ENCODE measurements around the gene TP73.
"Not testable (repeated sequence)": the region's sequence is repeated elsewhere in the genome, so short reads cannot be mapped to it uniquely, and the experiment has no call there.

TP73 gene

DNA sequence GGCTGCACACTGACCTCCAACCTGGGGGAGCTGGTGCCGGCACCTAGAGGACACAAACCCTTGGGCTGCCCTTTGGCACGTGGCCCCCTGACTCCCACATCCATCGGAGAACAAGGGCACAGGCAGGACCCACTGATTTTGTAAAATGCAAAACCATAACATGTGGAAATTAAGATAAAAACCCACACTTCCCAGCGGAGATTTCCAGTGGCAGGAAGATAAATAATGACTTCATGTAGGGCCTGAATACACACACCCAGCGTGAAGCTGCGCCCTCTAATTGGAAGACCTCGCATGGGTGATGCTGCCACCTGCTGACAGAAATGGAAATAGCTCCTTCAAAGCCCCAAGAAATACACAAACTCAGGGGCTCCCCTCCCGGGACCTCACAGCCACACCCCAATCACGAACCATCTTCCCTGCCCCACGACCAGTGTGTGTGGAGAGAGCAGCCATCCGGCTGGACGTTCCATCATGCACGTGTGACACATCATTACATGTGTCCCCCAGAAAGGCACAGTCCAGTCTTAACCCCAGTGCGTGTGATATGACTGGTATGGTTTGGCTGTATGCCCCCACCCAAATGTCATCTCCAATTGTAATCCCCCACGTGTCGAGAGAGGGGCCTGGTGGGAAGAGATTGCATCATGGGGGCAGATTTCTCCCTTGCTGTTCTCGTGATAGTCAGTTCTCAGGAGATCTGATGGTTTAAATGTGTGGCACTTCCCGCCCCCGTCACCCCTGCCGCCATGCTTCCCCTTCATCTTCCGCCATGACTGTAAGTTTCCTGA, 33.2 kb upstream of the TP73 start:
- DNase-seq, result peak; percentile 68

DNA sequence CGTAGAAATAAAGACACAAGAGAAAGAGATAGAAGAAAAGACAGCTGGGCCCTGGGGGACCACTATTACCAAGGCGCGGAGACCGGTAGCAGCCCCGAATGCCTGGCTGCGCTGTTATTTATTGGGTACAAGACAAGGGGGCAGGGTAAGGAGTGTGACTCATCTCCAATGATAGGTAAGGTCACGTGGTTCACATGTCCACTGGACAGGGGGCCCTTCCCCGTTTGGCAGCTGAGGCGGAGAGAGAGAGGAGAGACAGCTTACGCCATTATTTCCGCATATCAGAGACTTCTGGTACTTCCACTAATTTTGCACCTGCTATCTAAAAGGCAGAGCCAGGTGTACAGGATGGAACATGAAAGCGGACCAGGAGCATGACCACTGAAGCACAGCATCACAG, 31.6 kb upstream of the TP73 start:
- no peak for DNase-seq

DNA sequence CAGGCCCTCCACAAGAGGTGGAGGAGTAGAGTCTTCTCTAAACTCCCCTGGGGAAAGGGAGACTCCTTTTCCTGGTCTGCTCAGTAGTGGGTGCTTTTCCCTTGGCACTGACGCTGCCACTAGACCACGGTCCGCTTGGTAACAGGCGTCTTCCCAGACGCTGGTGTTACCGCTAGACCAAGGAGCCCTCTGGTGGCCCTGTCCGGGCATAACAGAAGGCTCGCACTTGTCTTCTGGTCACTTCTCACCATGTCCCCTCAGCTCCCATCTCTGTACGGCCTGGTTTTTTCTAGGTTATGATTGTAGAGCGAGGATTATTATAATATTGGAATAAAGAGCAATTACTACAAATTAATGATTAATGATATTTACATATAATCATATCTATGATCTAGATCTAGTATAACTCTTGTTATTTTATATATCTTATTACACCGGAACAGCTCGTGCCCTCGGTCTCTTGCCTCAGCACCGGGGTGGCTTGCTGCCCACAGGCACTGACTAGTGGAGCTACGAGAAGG, 31.1 kb upstream of the TP73 start:
- DNase-seq, result not testable (repeated sequence)

DNA sequence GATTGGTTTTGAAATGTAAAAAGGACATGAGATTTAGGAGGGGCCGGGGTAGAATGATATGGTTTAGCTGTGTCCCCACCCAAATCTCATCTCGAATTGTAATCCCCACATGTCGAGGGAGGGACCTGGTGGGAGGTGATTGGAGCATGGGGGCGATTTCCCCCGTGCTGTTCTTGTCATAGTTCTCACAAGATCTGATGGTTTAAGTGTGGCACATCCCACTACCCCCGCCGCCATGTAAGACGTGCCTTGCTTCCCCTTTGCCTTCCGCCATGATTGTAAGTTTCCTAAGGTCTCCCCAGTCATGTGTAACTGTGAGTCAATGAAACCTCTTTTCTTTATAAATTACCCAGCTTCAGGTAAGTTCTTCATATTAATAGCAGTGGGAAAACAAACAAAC, 30.2 kb upstream of the TP73 start:
- not testable (repeated sequence) for DNase-seq

DNA sequence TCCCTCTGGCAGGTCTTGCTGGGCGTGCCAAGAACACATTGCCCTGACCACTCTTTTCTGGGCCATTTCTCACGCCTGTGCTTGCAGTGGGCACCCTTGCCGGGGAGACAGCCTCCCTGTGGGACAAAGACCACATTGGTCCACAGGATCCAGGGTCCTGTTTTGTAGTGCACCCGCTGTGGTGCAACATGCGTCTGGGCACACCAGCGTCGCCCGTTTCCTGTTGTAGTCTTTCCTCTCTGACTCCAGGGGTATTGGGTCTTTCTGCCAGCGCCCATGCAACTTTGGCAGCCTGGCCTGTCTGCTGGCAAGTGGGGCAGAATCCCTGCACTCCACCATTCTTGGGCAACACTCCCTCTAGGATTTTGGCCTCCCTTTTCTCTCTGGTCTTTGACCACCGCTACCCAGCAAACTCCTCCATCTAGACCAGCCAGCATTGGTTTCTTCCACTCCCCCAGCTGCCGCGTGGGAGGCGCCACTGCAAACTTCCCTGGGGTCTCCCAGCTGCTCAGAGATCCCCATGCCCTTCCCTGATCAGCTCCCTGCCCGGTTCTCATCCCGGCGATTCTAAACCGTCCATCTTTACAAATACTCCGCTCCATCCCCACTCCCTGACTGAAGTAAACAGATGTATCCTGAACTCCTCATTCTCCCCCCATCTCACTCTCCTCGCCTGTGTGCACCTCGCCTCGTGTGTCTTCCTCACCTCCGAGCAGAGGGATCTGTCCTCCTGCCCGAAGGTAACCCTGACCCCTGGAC, 28.7 kb upstream of the TP73 start:
- DNase-seq, result no peak

DNA sequence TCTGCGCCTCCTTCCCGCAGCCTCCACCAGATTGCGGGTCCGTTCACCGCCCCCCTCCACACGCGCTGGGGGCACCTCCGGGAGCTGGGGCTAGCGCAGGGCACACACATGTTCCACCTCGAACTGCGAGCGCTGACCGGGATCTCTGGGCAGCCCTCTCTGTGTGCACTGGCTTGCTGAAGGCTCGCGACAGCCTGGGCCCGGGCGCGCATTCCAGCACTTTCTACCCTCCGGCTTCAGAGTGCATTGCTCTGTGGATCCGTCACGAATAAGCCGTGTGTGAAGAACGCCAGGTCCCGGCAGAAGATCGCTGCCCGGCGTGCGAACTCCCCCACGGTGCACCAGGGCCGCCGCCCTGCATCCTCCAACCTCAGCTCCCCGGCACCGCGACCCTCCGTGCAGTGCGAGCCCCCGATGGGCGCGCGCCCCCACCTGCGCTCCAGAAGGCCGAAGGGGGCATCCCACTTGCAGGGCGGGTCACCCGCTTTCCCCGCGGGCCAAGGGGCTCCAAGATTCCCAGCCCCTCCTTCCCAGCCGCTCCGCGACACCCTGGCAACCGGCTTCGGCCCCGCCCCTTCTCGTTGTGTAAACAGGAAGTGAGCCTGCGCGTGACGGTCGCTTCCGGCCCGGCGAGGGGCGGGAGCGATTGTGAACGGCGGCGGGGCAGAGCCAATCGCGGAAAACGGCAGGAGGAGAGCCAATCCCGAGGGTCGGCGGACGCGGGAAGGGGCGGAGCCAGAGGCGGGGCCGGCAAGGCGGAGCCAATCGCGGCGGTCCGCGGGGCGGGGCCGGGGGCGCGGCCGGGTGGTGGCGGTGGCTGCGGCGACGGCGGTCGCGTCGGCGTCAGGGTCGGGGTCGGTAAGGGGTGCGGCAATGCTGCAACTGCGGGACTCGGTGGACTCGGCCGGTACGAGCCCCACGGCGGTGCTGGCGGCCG, 27.8 kb upstream of the TP73 start, which contains the start of gene TPRG1L:
Gene TPRG1L, plus strand, starts transcription at position 816 of the 937 bp plus-strand sequence. Its CDS starts 58 bp downstream, at position 874.
- DNase-seq, result peak; percentile 99

DNA sequence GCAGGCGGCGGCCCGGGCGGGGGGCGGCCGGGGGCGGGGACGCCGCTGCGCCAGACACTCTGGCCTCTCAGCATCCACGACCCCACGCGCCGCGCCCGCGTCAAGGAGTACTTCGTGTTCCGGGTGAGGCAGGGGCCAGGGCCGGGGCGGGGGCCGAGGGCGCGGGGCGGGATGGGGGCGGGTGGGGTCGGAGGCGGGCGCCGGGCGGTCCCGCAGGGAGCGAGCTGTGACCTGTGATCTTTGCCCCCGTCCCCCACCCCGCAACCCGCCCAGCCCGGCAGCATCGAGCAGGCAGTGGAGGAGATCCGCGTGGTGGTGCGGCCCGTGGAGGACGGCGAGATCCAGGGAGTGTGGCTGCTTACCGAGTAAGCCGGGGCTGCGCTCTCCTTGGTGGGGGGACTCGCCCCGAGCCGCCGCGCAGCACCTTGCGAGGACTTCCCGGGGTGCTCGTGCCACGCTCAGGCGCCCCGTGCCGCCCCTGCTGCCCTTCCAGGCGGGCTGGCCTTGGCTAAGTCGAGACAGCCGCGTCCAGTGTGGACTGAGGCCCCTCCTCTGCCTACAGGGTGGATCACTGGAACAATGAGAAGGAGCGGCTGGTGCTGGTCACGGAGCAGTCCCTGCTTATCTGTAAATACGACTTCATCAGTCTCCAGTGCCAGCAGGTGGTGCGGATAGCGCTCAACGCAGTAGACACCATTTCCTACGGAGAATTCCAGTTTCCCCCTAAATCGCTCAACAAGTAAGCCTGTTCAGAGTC, 27.0 kb upstream of the TP73 start:
- DNase-seq, result no peak

DNA sequence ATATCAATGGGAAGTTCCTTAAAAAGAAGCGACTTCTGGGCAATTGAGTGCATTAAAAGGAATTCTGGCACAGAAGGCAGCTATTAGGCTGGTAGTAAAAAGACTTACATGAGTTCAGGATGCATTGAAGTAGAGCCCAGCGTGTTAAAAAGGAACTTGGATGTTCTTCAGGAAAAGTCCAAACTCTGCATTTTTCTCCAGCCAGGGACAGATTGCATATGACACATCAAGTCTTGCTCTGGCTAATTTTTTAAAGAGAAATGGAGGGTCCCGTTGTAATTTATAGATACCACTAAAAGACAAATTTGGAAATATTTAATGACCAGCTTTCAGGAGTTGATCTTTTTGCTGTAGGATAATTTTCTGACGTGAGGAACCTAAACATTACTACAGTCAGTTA, 26.3 kb upstream of the TP73 start:
- no peak for DNase-seq

DNA sequence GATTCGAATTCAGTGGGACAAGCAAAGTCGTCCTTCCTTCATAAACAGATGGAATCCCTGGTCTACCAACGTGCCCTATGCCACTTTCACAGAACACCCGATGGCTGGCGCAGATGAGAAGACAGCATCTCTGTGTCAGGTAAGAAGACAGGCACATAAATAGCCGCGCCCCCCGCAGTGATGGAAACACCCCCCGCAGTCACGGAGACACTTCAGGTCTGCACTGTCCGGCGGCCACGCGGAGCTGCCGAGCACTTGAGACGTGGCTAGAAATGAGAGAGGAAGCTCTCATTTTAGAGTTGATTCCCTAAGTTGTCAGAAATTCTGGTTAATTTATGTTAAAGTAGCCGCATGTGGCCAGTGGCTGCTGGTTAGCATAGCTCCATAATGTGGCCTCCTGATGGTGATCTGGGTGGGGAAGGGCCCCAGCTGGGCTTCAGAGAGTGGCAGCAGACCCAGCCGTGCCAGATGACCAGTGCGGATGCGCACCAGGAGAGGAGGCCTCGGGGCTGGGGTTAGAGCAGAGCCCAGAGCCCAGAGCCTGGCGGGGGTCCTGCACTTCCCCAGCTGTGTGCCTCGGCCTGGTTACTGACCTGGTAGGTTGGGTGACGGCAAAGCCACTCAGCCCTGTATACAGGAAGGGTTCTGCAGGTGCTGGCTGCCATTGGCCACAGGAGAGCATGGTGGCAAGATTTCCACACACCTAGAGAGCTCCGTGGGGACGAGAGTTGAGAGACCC, 24.6 kb upstream of the TP73 start:
- DNase-seq, result no peak

DNA sequence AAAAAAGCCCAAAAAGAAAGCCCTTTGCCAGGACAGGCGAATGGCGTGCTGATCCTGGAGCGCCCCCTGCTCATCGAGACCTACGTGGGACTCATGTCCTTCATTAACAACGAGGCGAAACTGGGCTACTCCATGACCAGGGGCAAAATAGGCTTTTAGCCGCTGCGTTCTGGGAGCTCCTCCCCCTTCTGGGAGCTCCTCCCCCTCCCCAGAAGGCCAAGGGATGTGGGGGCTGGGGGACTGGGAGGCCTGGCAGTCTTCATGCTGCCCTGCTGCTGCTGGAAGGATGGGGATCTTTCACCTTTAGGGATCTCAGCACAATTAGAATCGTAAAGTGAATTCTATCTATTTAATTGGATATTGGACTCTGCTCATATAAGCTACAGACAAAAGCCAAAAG, 23.9 kb upstream of the TP73 start:
- no peak for DNase-seq

DNA sequence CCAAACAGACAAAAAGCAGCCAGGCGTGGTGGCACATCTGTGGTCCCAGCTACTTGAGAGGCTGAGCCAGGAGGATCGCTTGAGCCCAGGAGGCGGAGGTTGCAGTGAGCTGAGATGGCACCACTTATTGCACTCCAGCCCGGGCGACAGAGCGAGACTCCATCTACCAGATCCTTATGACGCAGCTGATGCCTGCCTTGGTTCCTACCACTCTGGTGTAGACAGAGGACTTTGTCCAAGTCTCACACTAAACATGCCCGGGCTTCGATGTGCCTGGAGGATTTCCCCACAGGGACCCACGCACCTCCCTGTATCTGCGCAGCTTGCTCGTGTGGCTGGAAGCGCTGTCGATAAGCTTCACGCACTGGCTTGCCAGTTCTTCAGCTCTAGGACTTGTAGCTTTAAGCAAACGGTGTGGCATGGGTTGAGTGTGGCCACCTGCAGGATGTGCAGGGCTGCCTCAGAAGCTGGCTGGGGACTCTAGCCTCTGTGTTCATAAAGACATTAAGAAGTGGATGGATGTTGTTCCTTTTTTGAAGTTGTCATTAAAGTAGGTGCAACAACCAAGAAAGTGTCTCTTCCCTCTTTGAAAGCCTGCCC, 22.7 kb upstream of the TP73 start:
- no peak for DNase-seq

DNA sequence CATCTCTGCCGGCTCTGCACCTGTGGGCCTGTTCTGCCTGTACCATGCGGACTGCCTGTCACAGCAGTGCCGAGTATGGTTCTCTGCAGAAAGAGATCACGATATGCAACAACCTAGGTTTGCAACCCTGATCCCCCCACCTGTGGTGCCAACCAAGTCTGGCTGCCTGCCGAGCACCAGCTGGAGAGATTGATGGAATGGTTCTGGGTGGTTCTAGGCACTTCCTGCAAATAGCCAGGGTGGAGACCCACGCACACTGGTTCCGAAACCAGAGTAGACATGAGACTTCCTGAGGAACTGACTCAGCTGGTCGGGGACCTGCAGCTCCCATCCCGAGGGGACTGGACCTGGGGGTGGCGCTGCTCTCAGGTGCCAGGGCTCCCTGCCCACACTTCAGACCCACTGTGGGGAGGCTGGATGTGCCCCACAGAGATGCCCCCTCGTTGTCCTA, 22.1 kb upstream of the TP73 start:
- no peak for DNase-seq

DNA sequence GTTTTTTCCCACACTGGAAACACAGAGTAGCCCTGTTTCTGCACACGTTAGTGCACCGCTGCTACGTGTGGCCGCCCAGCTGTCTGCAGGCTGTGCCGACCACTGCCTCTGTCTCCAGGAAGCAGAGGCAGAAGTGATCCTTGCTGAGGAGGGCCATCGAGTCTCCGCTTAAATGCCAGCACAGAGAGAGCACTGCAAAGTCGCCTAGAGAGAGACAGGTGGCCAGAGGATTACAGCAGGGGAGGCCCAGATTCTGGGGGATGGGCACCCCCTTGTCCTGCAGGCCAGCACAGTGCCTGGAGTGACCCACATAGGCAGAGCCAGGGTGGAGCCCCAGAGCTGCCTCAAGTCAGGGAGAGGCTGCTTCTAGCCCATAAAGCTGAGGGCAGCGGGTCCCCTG, 21.4 kb upstream of the TP73 start:
- DNase-seq, result no peak

DNA sequence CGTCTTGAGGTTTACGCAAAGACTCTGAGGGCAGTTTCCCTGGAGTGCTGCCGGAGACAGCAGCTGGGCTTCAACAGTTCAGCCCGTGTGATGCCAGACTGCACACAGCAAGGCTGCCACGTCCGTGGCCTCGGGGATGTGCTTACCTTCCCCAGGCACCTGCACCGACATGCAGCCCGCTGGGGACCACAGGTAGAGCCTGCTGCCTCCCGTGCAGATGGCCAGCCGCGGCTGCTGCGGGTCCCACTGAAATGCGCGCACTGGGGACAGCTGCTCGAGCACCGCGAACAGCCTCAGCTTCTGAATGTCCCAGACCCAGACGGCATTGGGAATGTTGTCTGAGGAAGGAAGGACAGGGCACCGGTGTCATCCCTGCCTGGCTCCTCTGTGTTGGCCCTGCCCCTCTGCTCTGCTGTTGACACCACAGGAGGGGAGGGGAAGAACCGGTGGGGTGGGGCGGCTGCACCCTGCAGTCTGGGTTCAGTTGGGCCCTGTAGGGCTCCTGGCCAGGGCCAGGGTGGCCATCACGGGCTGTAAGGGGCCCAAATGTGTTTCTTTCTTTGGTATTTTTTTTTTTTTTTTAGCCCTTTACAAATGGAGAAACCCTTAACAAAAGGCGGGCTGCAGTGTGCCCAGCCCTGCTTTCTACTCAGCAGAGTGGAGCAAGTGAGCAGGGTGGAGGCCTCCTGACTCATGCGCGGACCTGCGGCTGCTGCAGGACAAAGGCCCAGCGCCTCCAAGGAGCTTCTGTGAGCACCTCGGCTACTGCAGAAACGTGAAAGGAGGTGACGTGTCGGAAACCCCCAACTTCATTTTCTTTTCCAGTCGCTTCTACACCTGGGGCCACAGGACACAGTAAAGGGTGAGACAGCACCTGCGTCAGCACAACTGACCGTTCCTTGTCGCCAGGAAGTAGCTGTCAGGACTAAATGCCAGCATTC, 20.7 kb upstream of the TP73 start:
- DNase-seq, result no peak

DNA sequence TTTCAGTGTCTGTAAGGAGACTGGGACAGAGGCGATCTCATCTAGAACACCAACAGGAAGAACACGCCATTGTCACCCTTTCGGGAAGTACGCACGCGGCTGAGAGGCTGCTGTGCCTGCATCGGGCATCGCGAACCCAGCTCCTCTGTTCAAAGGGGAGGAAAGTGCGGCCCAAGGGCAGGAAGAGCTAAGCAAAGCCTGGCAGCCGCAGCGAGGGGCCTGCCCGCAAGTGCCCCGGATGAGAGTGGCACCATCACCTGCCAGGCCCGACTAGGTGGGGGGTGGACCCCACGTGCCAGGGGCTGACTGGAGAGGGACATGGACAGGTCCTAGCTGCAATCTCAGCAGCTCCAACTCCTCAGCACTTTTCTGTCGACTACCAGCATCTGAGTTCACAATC, 20.0 kb upstream of the TP73 start:
- no peak for DNase-seq

DNA sequence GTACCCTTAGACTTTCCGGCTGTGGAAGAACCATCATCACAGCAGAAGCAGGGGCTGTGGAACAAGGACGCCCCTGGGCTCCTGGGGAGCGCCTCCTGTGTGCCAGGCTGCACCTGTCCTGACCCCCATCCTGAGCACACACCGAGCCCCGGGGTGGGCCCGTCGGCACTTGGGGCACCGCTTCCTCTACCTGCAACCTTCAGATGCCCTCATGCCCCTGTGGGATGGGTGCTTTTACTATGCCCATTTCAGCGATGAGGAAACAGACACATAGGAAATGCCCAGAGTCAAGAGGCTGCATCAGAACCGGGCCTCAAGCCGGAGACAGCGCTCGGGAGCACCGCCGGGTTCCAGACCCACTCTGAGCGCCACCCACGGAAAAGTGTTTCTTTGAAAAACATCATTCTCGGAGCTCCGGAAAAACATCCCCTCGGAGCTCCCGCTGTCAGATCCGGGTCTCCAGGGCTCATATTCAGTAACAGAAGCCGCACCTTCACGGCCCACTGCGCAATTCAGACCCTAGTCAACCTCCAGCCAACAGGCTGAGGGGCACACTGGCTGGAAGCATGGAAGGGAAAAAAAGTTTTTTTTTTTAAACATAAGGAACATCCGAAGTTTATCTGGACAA, 19.5 kb upstream of the TP73 start:
- no peak for DNase-seq

DNA sequence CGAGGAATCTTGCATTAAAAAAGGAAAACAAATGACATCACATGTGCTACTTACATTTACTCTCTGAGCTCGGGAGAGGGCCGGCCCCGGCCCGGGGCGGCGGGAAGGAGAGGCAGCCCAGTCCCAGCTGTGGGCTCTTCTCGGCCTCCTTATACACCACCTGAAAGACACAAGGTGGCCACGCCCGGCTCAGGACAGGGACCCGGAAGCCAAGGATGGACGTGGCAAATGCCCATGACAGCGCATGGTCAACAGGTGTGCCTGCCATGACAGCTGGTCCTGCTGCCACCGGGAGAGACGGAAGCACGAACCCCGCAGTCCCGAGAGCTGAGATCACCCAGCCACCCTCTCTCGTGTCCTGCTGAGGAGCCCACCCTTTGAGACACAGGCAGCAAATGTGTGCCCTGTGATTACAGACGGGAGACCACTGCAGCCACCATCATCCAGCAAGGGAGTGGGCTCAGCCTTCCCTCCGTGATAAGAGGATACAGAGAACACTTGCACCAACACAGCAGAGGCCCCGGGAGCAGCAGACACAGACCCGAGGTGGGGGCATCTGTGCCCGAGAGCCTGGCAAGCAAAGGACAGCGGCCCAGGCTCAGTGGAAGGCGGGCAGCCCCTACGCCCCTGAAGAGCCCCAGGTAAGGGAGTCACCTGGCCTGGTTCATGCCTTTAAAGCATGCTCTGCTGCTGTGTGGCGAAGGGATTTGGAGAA, 18.8 kb upstream of the TP73 start:
- no peak for DNase-seq

DNA sequence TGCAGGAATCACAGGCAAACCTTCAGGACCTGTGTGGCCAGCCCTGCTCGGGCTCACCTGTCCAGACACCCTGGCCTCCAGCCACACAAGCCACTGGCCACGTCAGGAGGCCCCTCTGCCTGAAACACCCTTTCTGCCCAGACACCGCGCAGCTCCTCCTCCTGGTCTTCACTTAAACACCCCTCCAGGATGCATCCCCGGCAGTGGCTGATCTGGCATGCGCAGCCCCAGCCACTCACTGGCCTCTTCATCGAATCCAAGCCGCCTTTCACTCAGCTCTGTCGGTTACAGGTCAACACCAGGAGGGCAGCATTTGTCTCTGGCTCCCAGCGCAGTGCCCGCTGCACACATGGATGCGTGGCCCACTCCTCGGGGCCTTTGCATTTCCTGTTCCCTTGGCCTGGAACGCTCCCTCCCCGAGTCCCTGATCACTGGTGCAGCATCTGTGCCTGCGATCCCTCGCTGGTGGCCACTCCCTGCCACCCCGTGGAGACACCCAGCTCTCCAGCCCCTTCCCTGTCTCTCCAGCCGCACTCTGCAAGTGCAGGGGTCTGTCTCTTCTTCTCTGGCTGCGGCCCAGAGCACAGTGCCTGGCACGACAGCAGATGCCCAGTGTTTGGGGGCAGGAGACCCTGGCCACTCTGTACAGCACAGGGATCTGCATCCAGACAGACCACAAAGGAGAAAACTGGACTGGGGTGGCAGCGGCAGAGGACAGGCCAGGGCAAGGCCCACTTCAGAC, 18.1 kb upstream of the TP73 start:
- no peak for DNase-seq
